Heart left ventricle (tissue), 16 donors: ENCODE measurements around the gene SPEF2. TPM values are rescaled to one million over a fixed set of nuclear protein-coding genes. Genes with fewer than 3 reads are reported as not detected.

Experiments used
- ATAC-seq, 4 donors: fragments of 200-7000 bp; cut with Tn5 transposase; one replicate each; pipeline ENCODE4 v1.9.1; 2020 to 2022; ENCODE audit warnings: moderate library complexity in 4 of 4, mild to moderate bottlenecking in 3 of 4, moderate number of reproducible peaks in 1 of 4
- DNase-seq, 5 donors: peaks; one replicate each; pipeline ENCODE4 v3.0.0-alpha.2; 2020
- H3K27ac ChIP-seq, 12 donors: fragments of 200-600 bp; sonication (generic) in 4 of 12; one replicate each; pipeline versions ENCODE4 v1.5.0 to v1.8.0; 2016 to 2022; ENCODE audit warnings: mild to moderate bottlenecking in 2 of 12
- H3K27me3 ChIP-seq, 9 donors: fragments of 200-600 bp; sonication (generic) in 2 of 9; one replicate each; pipeline versions ENCODE4 v1.5.1 to v1.8.0; 2016 to 2022; ENCODE audit warnings: mild to moderate bottlenecking in 3 of 9
- H3K36me3 ChIP-seq, 9 donors: fragments of 200-600 bp; sonication (generic) in 2 of 9; one replicate each; pipeline versions ENCODE4 v1.5.0 to v1.8.0; 2018 to 2022; ENCODE audit warnings: mild to moderate bottlenecking in 2 of 9
- H3K4me1 ChIP-seq, 12 donors: fragments of 200-600 bp; sonication (generic) in 4 of 12; one replicate each; pipeline versions ENCODE4 v1.5.0 to v1.8.0; 2016 to 2022; ENCODE audit warnings: mild to moderate bottlenecking in 3 of 12
- H3K4me3 ChIP-seq, 12 donors: fragments of 200-600 bp; sonication (generic) in 4 of 12; one replicate each; pipeline versions ENCODE4 v1.5.0 to v1.8.0; 2017 to 2022; ENCODE audit warnings: mild to moderate bottlenecking in 9 of 12, moderate library complexity in 4 of 12
- H3K9me3 ChIP-seq, 12 donors: fragments of 200-600 bp; sonication (generic) in 4 of 12; one replicate each; pipeline versions ENCODE4 v1.5.0 to v1.8.0; 2016 to 2022; ENCODE audit warnings: mild to moderate bottlenecking in 1 of 12
- CTCF ChIP-seq, 12 donors: fragments of 200-600 bp; sonication (generic) in 4 of 12; IDR thresholded peaks; one replicate each; pipeline versions ENCODE4 v1.5.0 to v1.8.0; 2018 to 2022; ENCODE audit warnings: antibody characterized with exemption in 12 of 12, mild to moderate bottlenecking in 5 of 12
- POLR2A ChIP-seq, 2 donors: fragments of 450-650 bp; IDR thresholded peaks; one replicate each; pipeline ENCODE4 v1.6.1; 2017; ENCODE audit warnings: antibody characterized with exemption in 2 of 2, mild to moderate bottlenecking in 2 of 2, moderate library complexity in 2 of 2
- WGBS, 4 donors: extraction: QIAGEN DNeasy Blood & Tissue Kit in 2 of 4; methylation state at CpG; one replicate each; pipeline versions ENCODE4 v1.1.5 to v1.1.7; 2013 to 2018; 5-methylcytosine and 5-hydroxymethylcytosine counted together
- intact Hi-C, 10 donors: fragments of 100-400 bp; cut with DNase I; formaldehyde crosslinking; loops; one replicate each; pipeline versions ENCODE4 v1.11.1 to v1.14.2; 2022
- polyA plus RNA-seq, 2 donors: library from polyadenylated mRNA; stranded (reverse); fragments of 200-250 nt; gene quantifications; one replicate each; pipeline ENCODE4 v1.2.3, GENCODE V29; 2013
- total RNA-seq, 9 donors: library from RNA; depleted of rRNA in 2 of 9; stranded (reverse); fragments of >200 nt in 2 of 9; fragmentation: NEBNext Ultra II Directional in 3 of 9; extraction: Animal tissue kit (Norgen Biotek cat#: 25700) in 3 of 9; gene quantifications; one replicate each; pipeline versions ENCODE4 v1.1.0 to v1.2.4, GENCODE V29; 2016 to 2023
- donor health status: ischemic (EF 13 %, LVEDD 7.1; RV severe dilation, severe dysfunction).
- donor health status: healthy with polysubstance abuse.
- donor health status: DM: no; HTN: yes; CAD: no.
- donor health status: DM: no; HTN: no; CAD: no.
- donor health status: ischemic (EF 25% LVEDD 6.9; RV normal size, moderate dysfunction).
- donor health status: ischemic (EF 25% LVEDD 5.7; RV mildly dilated, moderate dysfunction).
- donor health status: healthy.
- donor health status: DM: yes; HTN: yes; CAD: no.
- donor health status: ischemic (EF 35%, LVEDD 5.7; RV mildly dilated, moderate dysfunction).
- donor health status: nonischemic (EF 11% LVEDD 7.7; RV severe dilation, severe dysfunction).
- donor health status: DM: yes; HTN: yes; CAD: no.
- donor health status: PGD.
- donor health status: ischemic (EF 29% LVEDD 5.4; RV normal size, mild dysfunction).
- donor health status: nonischemic (EF 23%, LVEDD 6.1; RV moderate dilation, normal function).

Gene SPEF2
- total and polyA plus RNA-seq, 11 donors = 0.46 to 4.1 (median 1.3) TPM

- 82 to 85% (median 83%) methylated on average over 4 of the region's 4 CpGs for WGBS, 4 donors
- H3K4me1 ChIP-seq = no peaks in the 10 kb centered on the region
- DNase-seq = no peak
- H3K27ac ChIP-seq = no peak overlapping the region
- H3K36me3 ChIP-seq = no peaks in the 10 kb centered on the region
- H3K9me3 ChIP-seq = no peaks in the 10 kb centered on the region
- ATAC-seq = no peak
- H3K27me3 ChIP-seq = no peaks in the 10 kb centered on the region
- TF ChIP-seq CTCF (IDR thresholded peaks at IDR 0.05) (no peak), POLR2A (IDR thresholded peaks at IDR 0.05) (no peak)
- no peak overlapping the region for H3K4me3 ChIP-seq
- intact Hi-C loops = no loop called here
Observed at GRCh38 chr5:35761541-35761940, 143.9 kb downstream of the SPEF2 start.

- Histone ChIP-seq H3K9me3 (no peaks in the 10 kb centered on the region), H3K4me3 (no peak overlapping the region), H3K36me3 (no peaks in the 10 kb centered on the region), H3K27me3 (no peaks in the 10 kb centered on the region), H3K27ac (no peak overlapping the region), H3K4me1 (no peaks in the 10 kb centered on the region)
- TF ChIP-seq CTCF (IDR thresholded peaks at IDR 0.05) = no peak
- TF ChIP-seq POLR2A (IDR thresholded peaks at IDR 0.05) = no peak
- no peak for ATAC-seq
- intact Hi-C loops = no loop called here
- 56 to 95% (median 91%) methylated on average over 3 of the region's 3 CpGs for WGBS, 4 donors
- DNase-seq = no peak
Observed at GRCh38 chr5:35762368-35762767, 144.7 kb downstream of the SPEF2 start.

GRCh38 chr5:35765921-35766320 is 148.3 kb downstream of the SPEF2 start:
- ATAC-seq = no peak
- WGBS, 4 donors = 41 to 57% (median 53%) methylated on average over 1 of the region's 1 CpG
- intact Hi-C loops = no loop called here
- TF ChIP-seq CTCF (IDR thresholded peaks at IDR 0.05) (no peak), POLR2A (IDR thresholded peaks at IDR 0.05) (no peak)
- Histone ChIP-seq H3K36me3 (no peaks in the 10 kb centered on the region), H3K27ac (no peak overlapping the region), H3K27me3 (peaks cover 0 to 3% (median 0%) of the 10 kb centered on the region in 9 donors), H3K4me1 (no peaks in the 10 kb centered on the region), H3K9me3 (no peaks in the 10 kb centered on the region), H3K4me3 (no peak overlapping the region)
- DNase-seq = no peak

- TF ChIP-seq POLR2A (IDR thresholded peaks at IDR 0.05) = no peak
- no peak for TF ChIP-seq CTCF (IDR thresholded peaks at IDR 0.05)
- Histone ChIP-seq H3K9me3 (no peaks in the 10 kb centered on the region), H3K27ac (no peak overlapping the region), H3K4me1 (no peaks in the 10 kb centered on the region), H3K4me3 (no peak overlapping the region), H3K27me3 (peaks cover 0 to 3% (median 0%) of the 10 kb centered on the region in 9 donors), H3K36me3 (no peaks in the 10 kb centered on the region)
- ATAC-seq (no peak), DNase-seq (no peak)
- intact Hi-C loops = no loop called here
- WGBS, 4 donors = 82 to 85% (median 84%) methylated on average over 6 of the region's 6 CpGs
Observed at GRCh38 chr5:35771300-35771699, 153.6 kb downstream of the SPEF2 start.
